ENCODE data around the gene ENPP7.

GRCh38 chr17:79737922-79738578, 7.3 kb downstream of the ENPP7 start:
- TF ChIP-seq HDGF (IDR thresholded peaks at IDR 0.05; ENCODE audit: borderline replicate concordance) (no peak), NFRKB (IDR thresholded peaks at IDR 0.05) (no peak), ELF4 (IDR thresholded peaks at IDR 0.05) (no peak), FOXK2 (IDR thresholded peaks at IDR 0.05) (no peak), FOXM1 (IDR thresholded peaks at IDR 0.05; ENCODE audit: borderline replicate concordance) (no peak), BHLHE40 (IDR thresholded peaks at IDR 0.05; ENCODE audit: borderline replicate concordance) (no peak)
